CD4-positive, alpha-beta T cell treated with Interleukin-17A for 4 hours (primary cell): ENCODE results near the gene RPS29.

Source experiments
- DNase-seq: peaks from one replicate; pipeline ENCODE4 v3.0.0-alpha.2; 2020; ENCODE audit warnings: mixed read lengths

RPS29 gene

DNA sequence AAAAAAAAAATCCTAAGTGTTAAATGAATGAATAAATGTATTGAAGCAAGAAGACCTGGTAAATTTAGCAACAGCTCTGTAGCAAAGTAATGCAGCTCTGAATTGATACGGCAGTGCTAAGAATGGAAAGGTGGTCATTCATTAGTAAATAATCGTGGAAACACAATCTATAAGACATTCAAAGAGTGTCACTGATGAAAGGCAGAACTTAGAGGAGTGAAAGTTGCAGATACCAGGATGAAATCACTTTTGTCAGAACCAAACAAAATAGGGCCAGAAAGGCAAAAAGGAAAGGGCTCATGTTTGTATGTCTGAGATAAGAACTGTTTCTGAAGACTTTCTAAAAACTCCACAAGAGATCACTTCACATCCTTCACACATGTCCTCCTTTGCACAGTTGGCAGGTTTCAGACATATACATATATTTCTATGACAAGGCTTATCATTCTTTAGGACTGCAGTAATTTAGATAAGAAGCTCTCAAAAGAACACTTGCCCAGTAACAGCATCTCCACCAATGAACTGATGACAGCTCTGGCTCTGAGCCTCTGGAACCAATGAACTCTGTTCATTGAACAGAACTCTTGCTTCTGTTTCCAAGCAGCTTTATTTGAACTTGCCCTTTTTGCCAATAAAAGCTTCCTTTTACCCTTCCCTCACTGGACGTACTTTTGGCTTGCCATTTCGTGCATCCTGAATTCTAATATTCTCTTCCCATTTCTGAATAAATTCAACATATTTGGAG is 8.3 kb upstream of the RPS29 start:
- no peak for DNase-seq

DNA sequence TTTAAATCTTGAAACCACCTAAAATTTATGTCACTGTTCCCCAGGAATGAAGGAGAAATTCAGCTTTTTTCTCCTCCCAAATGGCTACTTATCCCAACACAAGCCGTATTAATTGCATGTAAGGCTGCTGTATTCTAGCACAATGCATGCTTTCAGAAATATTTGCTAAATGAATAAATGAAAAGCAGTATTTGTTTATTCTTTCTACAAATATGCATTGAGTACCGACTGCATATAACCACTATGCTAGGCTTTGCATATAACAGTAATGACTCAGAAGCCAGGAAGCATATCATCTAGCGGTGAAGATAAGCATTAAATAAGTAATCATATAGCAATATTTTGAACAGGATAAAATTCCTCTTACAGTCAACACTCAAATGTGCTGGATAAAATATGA is 6.8 kb upstream of the RPS29 start:
- no peak for DNase-seq

DNA sequence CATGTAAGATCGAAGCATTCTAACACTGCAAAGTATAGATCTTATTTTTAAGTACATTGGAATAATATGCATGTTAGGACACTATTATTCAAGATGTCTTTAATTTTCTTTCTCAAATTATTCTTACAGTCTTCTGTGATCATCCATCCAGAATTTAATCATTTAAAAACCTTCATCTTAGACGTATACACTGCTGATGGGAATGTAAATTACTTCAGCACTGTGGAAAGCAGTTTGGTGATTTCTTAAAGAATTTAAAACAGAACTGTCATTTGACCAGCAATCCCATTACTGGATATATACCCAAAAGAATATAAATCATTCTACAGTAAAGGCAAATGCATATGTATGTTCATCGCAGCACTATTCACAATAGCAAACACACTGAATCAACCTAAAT is 3.2 kb upstream of the RPS29 start:
- no peak for DNase-seq

DNA sequence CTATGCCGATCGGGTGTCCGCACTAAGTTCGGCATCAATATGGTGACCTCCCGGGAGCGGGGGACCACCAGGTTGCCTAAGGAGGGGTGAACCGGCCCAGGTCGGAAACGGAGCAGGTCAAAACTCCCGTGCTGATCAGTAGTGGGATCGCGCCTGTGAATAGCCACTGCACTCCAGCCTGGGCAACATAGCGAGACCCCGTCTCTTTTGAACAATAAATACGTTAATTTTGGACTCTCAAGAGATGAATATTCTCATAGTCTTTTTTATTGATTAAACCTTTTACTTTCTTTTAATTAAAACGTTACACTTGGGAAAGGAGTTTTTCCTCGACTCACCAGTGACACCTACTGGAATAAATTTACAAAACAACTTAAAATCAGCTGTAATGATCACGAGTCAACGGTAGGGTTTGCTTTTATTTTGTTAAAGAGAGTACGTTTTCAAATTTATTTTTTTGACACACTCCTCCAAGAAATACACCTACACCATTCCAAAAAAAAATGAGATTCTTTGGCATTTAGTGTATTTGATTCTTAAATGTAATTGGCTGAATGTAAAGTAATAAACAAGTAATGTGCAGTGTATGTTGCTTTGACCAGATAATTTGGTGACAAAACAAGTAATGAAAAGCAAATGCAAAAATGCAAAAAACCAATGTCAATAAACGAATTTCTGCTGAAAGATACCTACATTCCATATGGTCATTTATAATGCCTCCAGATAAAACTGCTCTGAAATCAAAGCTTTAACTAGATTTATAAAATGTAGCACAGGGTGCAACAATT is 687 bp upstream of the RPS29 start:
- DNase-seq, result peak; percentile 30

DNA sequence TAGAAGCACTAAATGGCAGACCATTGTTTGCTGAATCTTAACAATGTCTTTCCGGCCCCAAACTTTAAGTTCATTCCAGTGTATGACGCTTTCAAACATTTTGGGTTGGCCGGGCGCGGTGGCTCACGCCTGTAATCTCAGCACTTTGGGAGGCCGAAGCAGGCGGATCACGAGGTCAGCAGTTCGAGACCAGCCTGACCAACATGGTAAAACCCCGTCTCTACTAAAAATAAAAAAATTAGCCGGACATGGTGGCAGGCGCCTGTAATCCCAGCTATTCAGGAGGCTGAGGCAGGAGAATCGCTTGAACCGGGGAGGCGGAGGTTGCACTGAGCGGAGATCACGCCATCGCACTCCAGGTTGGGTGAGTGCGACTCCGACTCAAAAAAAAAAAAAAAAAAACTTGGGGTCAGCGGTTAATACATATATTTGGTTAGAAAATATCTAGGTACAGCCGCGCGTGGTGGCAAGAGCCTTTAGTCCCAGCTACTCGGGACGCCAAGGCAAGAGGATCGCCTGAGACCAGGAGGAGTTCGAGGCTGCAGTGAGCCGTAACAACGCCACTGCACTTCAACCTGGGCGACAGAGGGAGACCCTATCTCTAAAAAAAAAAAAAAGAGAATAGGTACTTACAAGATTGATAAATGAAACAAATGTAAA is 1.1 kb downstream of the RPS29 start:
- peak; percentile 7 for DNase-seq

DNA sequence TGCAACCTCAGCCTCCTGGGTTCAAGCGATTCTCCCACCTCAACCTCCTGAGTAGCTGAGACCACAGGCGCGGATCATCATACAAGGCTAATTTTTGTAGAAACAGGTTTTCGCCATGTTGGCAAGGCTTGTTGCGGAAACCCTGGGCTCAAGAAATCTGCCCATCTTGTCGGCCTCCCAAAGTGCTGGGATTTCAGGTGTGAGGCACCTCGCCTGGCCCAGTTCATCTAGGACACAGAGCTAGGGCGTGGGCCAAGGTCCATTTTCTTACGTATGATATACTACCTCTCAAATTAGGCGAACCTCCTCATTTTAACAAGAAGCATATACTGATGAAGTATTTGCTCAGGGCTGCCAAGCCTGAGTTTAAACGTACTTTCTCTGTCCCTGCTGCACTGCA is 2.1 kb downstream of the RPS29 start:
- DNase-seq, result no peak

DNA sequence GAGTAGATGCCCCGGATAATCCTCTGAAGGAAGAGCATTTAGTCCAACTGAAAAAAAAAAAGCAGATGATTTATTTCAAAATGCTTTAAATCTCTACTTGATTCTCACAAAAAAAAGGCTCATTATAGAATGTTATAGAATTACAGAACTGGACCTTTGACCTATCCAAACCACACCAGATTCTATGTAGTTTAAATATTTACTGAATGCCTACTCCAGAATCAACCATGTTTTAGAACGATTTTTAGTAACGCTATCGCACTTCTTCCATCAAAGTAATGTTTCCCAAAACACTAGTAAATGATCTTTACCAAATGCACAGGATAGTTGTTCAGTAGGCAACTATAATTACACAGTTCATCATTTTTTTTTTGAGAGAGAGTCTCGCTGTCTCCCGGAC is 2.6 kb downstream of the RPS29 start:
- DNase-seq, result no peak

DNA sequence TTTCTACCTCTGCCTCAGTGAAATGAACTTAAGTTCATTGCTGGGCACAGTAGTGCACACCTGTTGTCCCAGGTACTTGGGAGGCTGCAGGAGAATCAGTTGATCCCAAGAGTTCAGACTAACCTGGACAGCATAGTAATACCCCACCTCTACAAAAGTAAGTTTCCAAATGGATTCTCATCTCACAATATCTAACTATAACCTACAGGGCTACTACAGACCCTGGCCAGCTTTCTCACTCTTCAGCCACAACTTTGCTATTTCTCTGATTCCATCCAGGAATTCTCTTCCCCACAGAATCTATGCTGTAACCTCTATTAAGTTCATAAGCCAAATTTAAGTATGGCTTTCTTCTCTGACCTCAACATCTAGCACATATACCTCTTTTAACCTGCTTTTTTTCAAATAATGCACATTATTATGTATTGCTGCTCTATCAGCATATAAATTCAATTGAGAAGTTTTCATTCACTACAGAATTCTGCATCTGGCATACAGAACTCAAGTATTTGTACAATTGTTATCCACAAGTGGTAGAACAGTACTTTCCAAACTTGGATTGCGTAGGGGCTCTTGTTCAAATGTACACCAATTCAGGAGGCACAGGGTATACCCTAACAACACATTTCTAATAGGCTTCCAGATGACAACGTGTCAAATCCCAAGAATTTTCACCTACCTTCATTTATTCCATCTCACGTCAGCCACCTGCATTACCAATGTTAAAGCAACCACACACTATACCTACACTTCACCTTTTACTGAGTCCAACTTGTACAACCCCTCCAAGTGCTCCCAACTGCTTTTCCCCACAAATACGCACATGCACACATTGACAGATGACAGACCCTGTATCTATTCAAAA is 3.8 kb downstream of the RPS29 start:
- DNase-seq, result no peak

DNA sequence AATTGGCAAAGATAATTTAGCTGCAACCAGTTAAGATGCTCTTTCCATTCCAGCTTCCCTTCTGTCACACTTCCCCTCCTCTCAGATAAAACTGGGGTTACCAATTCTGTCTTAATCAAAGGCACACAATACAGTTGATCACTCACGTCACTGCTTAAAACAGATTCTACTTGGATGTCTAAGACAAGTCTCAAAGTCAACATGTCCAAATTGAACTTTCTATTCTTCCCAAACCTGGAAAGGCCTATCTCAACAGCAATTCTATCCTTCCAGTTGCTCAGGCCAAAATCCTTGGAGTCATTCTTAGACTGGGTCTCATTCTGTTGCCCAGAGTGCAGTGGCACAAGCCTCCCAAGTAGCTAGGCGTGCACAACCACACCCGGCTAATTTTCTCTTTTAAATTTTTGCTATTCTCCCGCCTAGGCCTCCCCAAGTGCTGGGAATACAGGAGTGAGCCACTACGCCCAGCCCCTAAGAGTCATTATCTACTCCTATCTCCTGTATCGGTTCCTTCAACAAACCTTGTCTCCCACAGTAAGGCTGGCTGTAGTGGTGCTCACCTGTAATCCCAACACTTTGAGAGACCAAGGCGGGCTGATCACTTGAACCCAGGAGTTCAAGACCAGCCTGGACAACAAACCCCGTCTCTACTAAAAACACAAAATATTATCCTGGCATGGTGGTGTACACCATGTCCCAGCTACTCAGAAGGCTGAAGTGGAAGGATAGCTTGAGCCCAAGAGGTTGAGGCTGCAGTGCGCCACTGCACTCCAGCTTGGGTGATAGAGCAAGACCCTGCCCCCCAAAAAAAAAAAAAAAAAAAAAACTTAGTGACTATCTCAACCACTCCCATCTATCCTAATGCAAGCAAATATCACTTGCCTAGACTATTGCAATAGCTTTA is 4.7 kb downstream of the RPS29 start:
- DNase-seq, result no peak

DNA sequence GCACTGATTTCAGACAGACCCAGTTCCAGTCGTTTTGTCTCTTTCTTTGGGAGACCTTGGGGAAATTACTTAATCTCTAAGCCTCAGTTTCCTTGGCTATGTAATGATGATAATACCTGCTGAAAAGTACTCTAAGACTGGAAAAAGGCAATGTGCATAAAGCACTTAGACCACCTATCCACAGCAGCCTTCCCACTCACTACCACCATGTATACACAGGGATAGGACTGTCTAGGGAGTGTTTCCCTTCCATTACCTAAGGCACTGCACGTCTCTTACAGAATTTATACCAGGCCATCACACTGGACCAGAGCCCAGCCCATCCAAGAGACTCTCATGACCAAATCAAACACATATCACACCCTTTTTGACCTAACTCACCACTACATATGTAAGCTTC is 6.3 kb downstream of the RPS29 start:
- no peak for DNase-seq

DNA sequence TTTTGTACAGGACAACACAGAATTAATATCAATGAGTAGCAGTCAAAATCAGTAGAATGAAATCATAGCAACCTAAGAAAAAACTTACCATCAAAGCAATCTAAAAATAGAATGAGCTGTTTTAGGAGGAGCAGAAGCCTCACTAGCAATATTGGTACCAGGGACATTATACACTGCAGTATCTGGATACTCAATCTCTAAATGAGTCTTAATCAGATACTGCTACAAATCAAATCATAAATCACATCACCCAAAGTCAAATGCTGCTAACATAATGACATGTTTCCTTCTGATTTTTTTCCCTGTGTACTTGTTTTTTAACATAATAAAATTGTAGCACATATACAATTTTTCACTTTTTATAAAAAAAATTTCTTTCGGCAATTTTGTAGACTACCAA is 8.0 kb downstream of the RPS29 start:
- no peak for DNase-seq

DNA sequence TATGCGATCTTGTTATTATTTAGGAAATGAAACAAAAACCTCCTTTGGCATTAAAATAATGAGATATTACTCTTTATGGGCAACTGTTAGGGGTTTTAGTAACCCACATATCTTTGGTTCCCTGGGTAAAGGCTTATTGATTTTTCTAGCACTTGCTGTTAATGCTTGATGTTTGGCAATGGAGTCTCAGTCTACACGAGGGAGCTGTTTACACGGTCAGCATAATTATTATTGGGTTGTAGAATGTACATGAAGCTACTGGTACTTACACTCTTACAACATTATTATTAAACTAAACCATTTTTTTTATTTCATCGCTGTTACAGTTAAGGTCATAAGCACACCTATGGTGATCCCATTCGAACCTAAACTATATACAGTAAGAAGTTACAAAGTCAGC is 12.1 kb downstream of the RPS29 start:
- no peak for DNase-seq

DNA sequence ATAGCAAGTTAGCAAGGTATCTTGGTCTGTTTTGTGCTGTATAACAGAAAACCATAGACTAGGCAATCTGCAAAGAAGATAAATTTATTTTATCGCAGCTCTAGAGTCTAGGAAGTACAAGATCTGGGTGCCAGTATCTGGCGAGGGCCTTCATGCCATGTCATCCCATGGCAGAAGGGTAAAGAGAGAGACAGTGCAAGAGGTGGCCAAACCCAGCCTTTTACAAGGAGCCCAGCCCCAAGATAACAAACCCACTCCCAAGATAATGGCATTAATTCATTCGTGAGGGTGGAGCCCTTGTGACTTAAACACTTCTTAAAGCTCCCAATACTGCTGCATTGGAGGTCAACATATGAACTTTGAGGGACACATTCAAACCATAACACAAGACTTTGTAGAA is 16.9 kb downstream of the RPS29 start:
- no peak for DNase-seq

DNA sequence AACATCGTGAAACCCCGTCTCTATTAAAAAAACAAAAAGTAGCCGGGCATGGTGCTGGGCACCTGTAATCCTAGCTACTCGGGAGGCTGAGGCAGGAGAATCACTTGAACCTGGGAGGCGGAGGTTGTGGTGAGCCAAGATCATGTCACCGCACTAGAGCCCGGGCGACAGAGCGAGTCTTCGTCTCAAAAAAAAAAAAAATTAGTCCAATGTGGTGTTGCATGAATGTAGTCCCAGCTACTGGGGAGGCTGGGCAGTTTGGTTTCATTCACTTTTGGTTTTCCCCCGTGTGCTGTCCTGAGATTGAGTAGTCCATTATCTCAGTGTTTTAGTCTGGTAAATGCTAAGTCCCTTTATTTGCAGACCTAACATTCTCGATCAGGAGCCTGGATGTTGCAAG is 19.5 kb downstream of the RPS29 start:
- DNase-seq, result no peak

DNA sequence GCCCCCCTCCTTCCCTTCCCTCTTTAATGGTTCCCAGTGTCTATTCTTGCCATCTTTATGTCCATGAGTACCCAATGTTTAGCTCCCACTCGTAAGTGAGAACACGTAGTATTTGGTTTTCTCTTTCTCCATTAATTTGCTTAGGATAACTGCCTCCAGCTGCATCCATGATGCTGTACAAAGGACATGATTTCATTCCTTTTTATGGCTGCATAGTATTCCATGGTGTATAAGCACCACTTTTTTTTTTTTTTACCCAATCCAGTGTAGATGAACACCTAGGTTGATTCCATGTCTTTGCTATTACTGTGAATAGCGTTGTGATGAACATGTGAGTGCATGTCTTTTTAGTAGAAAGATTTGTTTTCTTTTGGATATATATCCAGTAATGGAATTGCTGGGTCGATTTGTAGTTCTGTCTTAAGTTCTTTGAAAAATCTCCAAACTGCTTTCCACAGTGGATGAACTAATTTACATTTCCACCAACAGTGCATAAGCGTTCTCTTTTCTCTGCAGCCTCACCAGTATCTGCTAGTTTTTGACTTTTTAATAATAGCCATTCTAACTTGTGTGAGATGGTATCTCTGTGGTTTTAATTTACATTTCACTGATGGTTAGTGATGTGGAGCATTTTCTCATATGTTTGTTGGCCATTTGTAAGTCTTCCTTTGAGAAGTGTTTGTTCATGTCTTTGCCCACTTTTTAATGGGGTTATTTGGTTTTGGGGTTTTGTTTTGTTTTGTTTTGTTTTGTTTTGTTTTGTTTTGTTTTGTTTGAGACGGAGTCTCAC is 26.0 kb downstream of the RPS29 start:
- DNase-seq, result no peak

DNA sequence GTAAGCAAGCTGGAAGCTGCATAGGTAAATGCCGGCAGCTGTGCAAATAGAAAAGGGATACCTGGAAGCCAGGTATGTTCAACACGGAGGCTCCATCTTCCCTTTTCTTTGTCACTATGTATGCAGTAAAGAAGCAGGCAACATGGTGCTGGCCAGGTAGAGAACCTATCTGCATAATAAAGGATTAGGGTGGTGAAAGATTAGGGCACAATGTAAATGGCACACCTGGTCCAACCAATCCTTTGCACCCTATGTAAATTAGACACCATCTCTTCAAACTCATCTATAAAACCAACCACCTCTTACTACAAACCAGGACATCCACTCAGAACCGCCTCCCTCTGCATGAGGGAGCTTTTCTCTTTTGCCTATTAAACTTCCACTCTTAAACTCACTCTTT is 32.3 kb downstream of the RPS29 start:
- DNase-seq, result no peak

DNA sequence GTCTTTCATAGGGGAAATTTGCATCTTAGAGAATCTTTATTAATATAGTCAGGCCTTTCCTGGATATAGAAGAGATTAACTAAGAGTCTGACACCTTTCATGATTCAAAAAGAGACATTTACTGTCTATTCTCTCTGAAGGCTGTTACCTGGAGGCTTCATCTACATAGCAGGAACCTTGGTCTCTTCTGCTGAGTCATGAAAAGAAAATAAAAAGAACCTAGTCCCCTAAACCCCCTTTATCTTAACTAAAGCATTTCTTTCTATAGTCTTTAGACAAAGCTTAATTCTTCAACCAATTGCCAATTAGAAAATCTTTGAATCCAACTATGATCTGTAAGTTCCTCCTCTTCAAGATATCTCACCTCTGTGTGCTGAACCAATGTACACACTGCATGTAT is 33.1 kb downstream of the RPS29 start:
- DNase-seq, result no peak

DNA sequence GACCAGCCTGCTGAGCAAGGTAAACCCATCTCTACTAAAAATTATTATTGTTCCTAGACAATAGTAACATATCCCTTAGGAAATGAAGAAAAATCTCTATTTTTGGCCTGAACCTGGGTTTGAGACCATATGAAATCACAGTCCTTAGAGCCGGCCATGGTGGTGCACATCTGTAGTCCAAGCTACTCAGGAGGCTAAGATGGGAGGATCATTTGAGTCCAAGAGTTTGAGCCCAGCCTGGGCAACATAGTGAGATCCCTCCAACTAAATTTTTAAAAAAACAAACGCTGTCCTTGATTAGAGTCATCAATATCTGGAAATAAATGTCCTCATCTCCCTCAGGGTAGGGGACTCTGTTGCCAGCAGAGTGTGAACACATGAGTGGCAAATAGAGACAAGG is 34.6 kb downstream of the RPS29 start:
- no peak for DNase-seq

DNA sequence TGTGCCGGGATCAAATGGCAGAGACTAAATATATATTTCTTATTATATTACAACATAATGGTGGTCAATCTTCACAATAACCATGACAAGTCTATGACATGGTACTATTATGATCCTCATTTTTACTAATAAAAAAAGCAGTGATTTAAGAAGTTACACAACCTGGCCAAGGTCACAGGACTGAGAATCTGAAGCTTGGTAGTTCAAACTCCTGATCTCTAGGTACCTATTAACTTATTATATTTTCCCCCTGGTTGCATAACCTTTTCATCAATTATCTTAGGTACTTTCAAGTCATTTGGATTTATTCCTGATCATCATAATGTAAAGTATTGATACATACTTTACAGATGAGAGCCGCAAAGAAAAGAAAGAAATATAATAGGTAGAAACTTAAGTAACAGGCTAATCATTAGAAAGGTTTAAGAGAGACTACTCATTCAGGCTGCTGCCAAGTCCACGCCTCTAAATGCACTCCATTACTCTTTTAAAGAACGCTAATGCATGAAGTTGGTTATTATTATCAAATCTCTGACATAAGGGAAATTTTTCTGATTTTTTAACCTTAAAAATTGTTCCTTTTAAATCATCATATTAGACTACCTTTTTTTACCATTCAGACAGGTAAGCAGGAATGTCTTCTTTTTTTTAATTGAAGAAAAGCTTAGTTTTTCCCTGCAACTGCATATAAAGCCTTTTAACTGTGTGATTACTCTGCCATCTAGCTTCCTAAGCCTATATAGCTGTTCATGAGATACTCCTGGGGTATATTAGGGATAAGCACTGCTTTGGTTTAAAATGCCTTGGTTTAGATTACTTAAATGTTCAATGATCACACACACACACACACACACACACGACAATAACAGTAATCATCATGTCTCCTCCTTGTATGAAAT is 35.6 kb downstream of the RPS29 start:
- no peak for DNase-seq

DNA sequence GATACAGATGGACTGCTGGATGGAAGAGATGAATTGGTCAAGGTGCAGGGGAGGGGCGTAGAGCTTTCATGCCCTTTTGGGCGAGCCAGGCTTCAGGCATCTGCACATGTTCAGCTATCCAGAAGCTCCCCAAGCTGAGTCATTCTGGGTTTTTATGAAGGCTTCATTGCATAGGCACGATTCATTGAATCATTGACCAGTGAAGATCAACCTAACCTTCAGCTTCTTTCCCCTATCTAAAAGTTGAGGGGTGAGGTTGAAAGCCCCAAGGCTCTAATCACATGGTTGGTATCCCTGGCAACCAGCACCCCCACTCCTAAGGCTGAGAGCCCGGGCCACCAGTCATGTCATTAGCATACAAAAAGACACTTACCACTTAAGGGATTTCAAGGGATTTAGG is 36.3 kb downstream of the RPS29 start:
- DNase-seq, result no peak
